NCI-H774 (cell line): ENCODE measurements around the gene PHKG1.
"Not testable (repeated sequence)": the region's sequence is repeated elsewhere in the genome, so short reads cannot be mapped to it uniquely, and the experiment has no call there.

ENCODE experiments used
- DNase-seq: peaks from one replicate; lab custom pipeline; 2025; lab: John Stamatoyannopoulos, UW

The PHKG1 gene

DNA sequence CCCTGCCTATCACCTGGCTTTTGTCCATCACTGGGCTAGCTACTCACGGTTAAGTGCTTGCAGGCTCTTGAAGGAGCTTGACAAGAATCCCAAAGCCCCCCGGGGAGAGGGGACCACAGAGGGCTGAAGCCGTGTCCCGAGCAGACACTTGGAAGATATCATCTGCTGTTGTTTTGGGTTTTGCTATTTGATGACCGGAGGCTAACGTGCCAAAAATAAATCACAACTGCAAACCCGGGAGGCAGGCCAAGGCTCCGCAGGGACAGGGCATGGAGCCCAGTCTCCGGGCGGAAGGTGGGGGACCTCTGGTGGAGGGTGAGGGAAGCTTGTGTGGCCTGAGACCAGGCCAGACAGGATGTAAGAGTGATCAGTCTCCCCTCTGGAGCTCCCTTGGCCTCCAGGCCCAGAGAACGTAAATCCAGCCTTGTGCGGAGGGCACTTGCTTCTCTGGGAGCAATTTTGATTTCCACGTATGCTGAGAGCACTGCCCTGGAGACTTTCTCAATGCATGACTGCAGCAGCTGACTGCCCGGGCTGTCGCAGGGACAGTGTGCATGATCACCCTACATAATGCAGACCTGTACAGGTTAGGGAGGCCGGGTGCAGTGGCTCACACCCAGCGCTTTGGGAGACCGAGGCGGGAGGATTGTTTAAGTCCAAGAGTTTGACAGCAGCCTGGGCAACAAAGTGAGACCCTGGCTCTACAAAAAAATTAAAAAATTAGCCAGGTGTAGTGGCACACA lies at the start of gene PHKG1:
TSS of gene PHKG1 (minus strand) at position 164 of the 743 bp plus-strand sequence. CDS start 4,011 bp downstream, outside the sequence.
- peak; percentile 17 for DNase-seq

DNA sequence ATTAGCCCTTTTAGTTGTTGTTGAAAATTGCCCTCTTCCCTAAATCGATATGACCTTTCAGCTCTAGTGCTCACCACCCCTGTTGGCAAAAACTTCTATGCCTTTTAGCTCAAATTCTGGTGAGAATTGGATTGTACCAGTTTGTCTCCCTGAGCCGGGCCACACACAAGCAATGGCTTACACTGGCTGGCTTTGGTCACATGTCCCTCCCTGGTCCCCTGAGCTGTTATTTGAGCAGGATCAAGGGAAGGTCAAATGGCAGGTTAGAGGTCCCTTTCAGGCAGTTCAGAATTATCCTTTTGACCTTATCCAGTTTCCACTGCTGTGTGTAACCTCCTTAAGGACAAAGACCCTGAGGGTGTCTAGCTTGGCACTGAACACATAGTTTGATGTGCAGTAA lies 38.3 kb upstream of the PHKG1 start:
- not testable (repeated sequence) for DNase-seq

DNA sequence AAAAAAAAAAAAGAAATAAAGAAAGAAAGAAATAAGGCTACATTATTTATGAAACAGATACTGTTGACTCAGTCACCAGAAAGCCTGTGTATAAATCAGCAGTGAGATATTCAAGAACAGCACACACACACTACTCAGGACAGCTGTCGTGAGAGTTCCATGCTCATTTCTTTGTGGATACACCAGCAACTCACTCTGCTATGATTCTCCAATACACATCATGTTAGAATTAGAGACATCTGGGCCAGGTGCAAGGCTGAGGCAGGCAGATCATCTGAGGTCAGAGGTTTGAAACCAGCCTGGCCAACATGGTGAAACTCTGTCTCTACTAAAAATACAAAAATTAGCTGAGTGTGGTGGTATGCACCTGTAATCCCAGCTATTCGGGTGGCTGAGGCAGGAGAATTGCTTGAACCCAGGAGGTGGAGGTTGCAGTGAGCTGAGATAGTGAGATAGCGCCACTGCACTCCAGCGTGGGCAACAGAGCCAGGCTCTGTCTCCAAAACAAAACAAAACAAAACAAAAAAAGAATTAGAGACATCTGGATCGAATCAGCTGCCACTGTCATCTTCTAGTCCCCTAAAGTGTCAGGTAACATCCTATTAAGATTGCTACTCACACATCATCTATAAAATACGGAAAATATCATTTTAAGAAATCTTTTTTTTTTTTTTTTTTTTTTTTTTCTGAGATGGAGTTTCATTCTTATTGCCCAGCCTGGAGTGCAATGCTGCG lies 34.7 kb upstream of the PHKG1 start:
- no peak for DNase-seq

DNA sequence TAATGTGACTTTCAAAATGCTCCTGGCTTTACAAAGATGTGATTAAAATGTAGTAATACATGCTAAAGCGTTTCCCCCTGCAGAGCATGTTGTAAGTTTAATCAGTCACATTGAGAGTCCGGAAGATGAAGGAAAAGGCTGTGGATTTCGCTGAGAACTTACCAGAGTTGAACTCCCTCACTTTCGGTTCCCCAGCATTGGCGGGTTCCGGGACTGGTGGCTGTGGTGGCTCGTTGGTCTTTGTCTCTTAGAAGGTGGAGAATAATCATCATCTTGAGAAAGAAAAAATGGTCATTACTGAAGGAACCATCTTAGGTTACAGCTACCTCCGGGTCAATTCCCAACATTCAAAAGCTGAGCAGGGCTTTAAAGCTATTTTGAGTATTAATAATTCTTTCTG lies 33.1 kb upstream of the PHKG1 start:
- no peak for DNase-seq

- DNase-seq, result no peak
Measured at GRCh38 chr7:56124981-56125380, 32.2 kb upstream of the PHKG1 start.

- no peak for DNase-seq
Measured at GRCh38 chr7:56121440-56121839, 28.7 kb upstream of the PHKG1 start.

DNA sequence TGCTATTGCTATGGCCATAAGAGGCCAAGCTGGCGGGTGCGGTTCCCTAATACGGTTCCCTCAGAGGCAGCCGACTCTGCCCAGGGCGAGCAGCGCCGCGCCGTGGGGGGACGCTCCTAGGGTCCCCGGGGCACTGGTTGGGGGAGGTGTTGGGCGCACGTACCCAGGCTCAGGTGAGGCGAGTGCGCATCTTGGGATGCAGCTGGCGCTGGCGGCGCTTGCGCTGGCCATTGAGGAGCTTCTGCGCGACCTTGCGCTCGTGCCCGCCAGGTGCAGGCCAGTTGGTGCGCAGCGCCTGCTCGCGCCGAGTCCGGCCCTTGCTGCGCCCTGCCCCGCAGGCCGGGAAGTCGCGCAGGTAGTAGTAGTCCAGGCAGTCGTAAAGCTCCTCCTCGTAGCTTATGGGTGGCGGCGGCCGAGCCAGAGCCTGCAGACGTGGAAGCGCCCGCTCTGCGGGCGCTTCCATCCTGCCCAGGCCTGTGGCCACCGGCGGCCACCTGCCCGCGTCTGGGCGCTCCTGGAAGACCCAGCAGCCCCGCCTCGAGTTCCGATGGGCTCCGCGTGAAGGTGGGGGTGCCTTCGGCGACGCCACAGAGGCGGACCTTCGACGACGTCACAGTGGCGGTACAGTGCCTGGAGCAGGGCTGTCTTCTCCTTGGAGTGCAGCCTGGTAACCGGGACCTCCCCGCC lies 23.2 kb upstream of the PHKG1 start, which contains the start of gene NUPR2:
TSS of gene NUPR2 (minus strand) at position 566 of the 687 bp plus-strand sequence. CDS start at position 463, 103 bp downstream.
- DNase-seq, result no peak

- DNase-seq, result not testable (repeated sequence)
Measured at GRCh38 chr7:56112244-56112643, 19.5 kb upstream of the PHKG1 start.

DNA sequence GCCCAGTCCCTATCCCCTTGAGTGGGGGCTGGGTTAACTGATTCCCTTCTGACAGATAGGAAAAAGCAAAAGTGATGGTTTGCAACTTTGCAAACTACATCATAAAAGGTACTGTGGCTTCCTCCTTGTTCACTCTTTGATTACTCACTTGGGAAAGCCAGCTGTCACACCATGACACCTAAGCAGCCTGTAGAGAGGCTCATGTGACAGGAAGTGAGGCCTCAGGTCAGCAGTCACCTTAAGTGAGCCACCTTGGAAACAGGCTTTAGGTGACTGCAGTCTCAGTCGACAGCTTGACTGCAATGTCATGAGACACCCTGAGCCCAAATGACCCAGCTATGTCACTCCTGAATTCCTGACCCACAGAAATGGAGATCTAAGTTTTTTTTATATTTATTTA lies 17.9 kb upstream of the PHKG1 start:
- no peak for DNase-seq

DNA sequence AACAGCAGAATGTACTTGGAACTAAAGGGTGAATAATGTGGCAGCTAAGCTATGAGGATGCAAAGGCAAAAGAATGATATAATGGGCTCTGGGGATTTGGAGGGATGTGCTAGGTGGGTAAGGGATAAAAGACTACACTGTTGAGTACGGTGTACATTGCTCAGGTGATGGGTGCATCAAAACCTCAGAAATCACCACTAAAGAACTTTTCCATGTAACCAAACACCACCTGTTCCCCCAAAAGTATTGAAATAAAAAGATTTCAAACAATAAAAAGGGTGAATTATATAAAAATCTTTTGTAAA lies 15.2 kb upstream of the PHKG1 start:
- DNase-seq, result no peak

DNA sequence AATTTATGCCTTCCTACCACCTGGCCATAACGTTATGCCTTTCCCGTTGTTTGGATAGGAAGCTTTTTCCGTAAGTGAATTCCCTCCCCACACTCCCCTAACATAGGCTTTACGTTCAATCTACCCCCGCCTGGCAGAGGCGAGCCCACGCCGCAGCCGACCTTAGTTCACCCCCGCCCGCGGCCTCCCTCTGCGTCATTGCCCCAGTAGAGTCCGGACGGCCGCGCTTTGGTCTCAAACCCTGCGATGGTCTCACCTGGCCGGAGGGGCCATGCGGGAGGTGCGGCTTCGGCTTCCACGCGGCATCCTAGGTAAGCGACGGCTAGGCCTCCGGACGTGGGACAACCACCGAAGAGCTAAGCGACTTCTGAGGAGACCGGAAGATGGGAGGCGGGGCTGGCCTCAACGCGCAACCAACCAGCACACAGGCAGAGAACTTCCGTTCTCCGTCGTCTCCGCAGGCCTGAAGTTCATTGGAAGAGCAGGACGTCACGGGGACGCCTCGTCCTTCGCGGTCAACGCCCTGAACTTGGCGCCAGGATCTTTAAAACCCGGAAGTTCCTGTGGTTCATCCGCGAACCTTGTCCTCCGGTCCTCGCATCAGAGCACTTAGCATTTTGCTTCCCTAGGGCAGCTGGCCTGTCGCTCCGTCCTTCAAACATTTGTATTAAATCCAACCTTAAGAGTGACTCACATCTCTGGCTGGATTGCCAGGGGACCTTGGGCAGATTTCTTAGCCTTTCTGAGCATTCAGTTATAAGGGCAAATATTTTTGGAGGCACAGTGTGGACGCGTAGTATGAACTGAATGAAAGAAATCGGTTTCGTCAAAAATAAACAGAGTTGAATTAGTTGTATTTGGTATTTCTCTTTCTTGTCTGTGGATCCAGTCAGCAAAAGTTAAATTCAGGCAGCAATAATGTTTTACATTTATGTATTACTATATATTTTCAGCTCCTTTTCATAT lies 13.6 kb upstream of the PHKG1 start, which contains the start of gene CHCHD2:
TSS of gene CHCHD2 (minus strand) at position 369 of the 966 bp plus-strand sequence. CDS start at position 306, 63 bp downstream.
- peak; percentile 99 for DNase-seq

GRCh38 chr7:56105508-56105907 lies 12.8 kb upstream of the PHKG1 start:
- DNase-seq, result peak; percentile 5

DNA sequence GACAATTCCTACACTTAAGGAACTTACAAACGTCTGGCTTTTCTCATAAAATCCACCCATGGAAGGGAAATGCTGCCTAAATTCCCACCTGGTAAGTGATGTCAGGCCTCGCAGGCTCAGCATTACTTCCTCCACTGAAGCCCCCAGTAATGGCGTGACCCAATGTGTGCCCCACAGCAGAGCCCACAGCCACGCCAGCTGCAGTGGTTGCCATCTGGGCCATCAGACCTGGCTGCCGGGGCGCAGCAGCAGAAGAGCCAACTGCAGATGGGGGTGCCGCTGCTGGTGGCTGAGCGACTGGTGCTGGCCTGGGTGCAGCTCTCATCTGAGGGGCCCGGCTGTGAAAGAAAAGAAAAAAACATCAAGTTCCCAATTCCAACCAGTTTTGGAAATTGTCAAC lies 11.4 kb upstream of the PHKG1 start:
- DNase-seq, result not testable (repeated sequence)

GRCh38 chr7:56099653-56100052 lies 6.9 kb upstream of the PHKG1 start:
- DNase-seq, result no peak

- not testable (repeated sequence) for DNase-seq
Measured at GRCh38 chr7:56098187-56099008, 5.6 kb upstream of the PHKG1 start.

GRCh38 chr7:56097700-56098099 lies 4.9 kb upstream of the PHKG1 start:
- DNase-seq, result no peak

- DNase-seq, result not testable (repeated sequence)
Measured at GRCh38 chr7:56092388-56092787, 364 bp downstream of the PHKG1 start.

- DNase-seq, result no peak
Measured at GRCh38 chr7:56091591-56091990, 1.2 kb downstream of the PHKG1 start.

GRCh38 chr7:56087445-56087844 lies 5.3 kb downstream of the PHKG1 start:
- DNase-seq, result no peak

GRCh38 chr7:56086761-56087160 lies 6.0 kb downstream of the PHKG1 start:
- DNase-seq, result no peak
